GM13976 (cell line): ENCODE measurements around the gene SLC66A2.
A peak's percentile ranks its signal among the peaks of the same experiment; 100 is the strongest.
"Not testable (repeated sequence)": the region's sequence is repeated elsewhere in the genome, so short reads cannot be mapped to it uniquely, and the experiment has no call there.

ENCODE experiments used
- DNase-seq: peaks from one replicate; pipeline ENCODE4 v3.0.0; 2012; ENCODE audit warnings: low spot score
- CTCF ChIP-seq: IDR thresholded peaks from 2 replicates; pipeline ENCODE4 v1.5.1; 2012; ENCODE audit warnings: borderline replicate concordance, mild to moderate bottlenecking; ENCODE audit not compliant: insufficient read depth; ENCODE audit errors: extremely low read depth, missing control alignments, control extremely low read depth
- in situ Hi-C: fragments of 300-500 bp; cut with MboI; formaldehyde crosslinking; loops from one replicate; pipeline ENCODE4 v1.12.0; 2022; ENCODE audit warnings: low sequenced_read_pairs, mixed read lengths, inconsistent platforms; ENCODE audit not compliant: unreplicated experiment

SLC66A2 gene

GRCh38 chr18:79951545-79952455 is at the start of gene SLC66A2:
Gene SLC66A2 (minus strand): TSS chr18:79951653. CDS start chr18:79950926, 727 bp downstream.
- TF ChIP-seq CTCF = no peak
- in situ Hi-C loops = no loop called here
- peak; percentile 97 for DNase-seq

GRCh38 chr18:80000877-80001276 is 49.4 kb upstream of the SLC66A2 start:
- DNase-seq = no peak
- TF ChIP-seq CTCF = no peak
- in situ Hi-C loops = no loop called here

GRCh38 chr18:79999701-80000100 is 48.2 kb upstream of the SLC66A2 start:
- in situ Hi-C loops = not testable (repeated sequence)

GRCh38 chr18:79991494-79991893 is 40.0 kb upstream of the SLC66A2 start:
- in situ Hi-C loops = no loop called here
- no peak for TF ChIP-seq CTCF
- DNase-seq = no peak

More at GRCh38 chr18:79999701-80000100, 48.2 kb upstream of the SLC66A2 start:
- DNase-seq = not testable (repeated sequence)

- TF ChIP-seq CTCF = no peak
- in situ Hi-C loops = no loop called here
- no peak for DNase-seq
Observed at GRCh38 chr18:79989195-79989497, 37.7 kb upstream of the SLC66A2 start.

- DNase-seq = peak; percentile 92
- no peak for TF ChIP-seq CTCF
- in situ Hi-C loops = no loop called here
Observed at GRCh38 chr18:79988451-79989194, 37.2 kb upstream of the SLC66A2 start, which contains the start of gene TXNL4A. Gene TXNL4A (minus strand): TSS chr18:79988563. CDS start chr18:79988392, 171 bp downstream.

GRCh38 chr18:79988071-79988450 is 36.6 kb upstream of the SLC66A2 start:
- TF ChIP-seq CTCF = peak; percentile 46
- in situ Hi-C loops = no loop called here
- DNase-seq = peak; percentile 84
